Mucosa of rectum (tissue), 2 donors: ENCODE results near the gene PPARG.
"Not testable (repeated sequence)": the region's sequence is repeated elsewhere in the genome, so short reads cannot be mapped to it uniquely, and the experiment has no call there.

Experiments
- H3K27ac ChIP-seq, 2 donors: one replicate each; pipeline ENCODE4 v1.7.0; 2013; ENCODE audit warnings: inconsistent platforms in 2 of 2, low read depth in 2 of 2, low read length in 2 of 2
- H3K27me3 ChIP-seq, 2 donors: one replicate each; pipeline ENCODE4 v1.7.0; 2013; ENCODE audit warnings: low read length in 2 of 2; ENCODE audit not compliant: control insufficient read depth in 2 of 2, insufficient read depth in 2 of 2
- H3K36me3 ChIP-seq, 2 donors: one replicate each; pipeline ENCODE4 v1.7.0; 2013; ENCODE audit warnings: low read length in 2 of 2; ENCODE audit not compliant: control insufficient read depth in 2 of 2, insufficient read depth in 2 of 2
- H3K4me1 ChIP-seq, 2 donors: one replicate each; pipeline ENCODE4 v1.7.0; 2013; ENCODE audit warnings: low read length in 2 of 2, mild to moderate bottlenecking in 1 of 2; ENCODE audit not compliant: control insufficient read depth in 2 of 2, insufficient read depth in 2 of 2
- H3K4me3 ChIP-seq, 2 donors: one replicate each; pipeline ENCODE4 v1.7.0; 2013; ENCODE audit warnings: low read length in 2 of 2
- H3K9ac ChIP-seq, 2 donors: one replicate each; pipeline ENCODE4 v1.7.0; 2013; ENCODE audit warnings: low read length in 2 of 2, low read depth in 1 of 2, mild to moderate bottlenecking in 1 of 2
- H3K9me3 ChIP-seq, 2 donors: one replicate each; pipeline ENCODE4 v1.7.0; 2013; ENCODE audit warnings: low read length in 2 of 2; ENCODE audit not compliant: control insufficient read depth in 2 of 2
- donor health status: healthy.
- donor health status: Normal muscosa, but diverticular disease.

The PPARG gene

DNA sequence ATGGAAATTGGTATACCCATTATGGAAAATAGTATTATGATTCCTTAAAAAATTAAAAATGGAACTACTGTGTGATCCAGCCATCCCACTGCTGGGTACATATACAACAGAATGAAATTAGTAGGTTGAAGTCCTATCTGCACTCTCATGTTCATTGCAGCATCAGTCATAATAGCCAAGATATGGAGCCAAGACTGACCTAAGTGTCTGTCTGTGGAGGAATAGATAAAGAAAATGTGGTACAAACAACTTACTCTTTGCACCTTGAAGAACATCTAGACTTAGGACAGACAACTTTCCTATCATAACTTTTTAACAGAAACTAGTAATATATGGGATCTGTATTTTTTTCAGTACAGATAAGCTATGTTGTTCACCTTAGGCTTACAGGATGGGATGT lies 30.0 kb upstream of the PPARG start:
- no peak overlapping the region for H3K27ac ChIP-seq
- no peaks in the 10 kb centered on the region for H3K9me3 ChIP-seq
- H3K36me3 ChIP-seq = no peaks in the 10 kb centered on the region
- no peaks in the 10 kb centered on the region for H3K27me3 ChIP-seq
- H3K4me1 ChIP-seq = peaks cover 0 to 8% of the 10 kb centered on the region in 2 donors
- H3K4me3 ChIP-seq = no peak overlapping the region
- no peak overlapping the region for H3K9ac ChIP-seq

DNA sequence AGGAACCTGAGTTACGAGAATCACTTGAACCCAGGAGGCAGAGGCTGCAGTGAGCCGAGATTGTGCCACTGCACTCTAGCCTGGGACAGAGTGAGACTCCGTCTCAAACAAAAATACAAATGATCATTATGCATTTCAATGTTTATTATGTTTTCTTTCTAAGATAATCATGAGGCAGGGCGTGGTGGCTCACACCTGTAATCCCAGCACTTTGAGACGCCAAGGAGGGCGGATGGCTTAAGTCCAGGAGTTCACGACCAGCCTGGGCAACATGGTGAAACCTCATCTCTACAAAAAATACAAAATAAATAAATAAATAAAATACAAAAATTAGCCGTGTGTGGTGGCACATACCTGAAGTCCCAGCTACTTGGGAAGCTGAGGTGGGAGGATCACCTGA lies 26.7 kb upstream of the PPARG start:
- not testable (repeated sequence) for H3K4me3 ChIP-seq, H3K27me3 ChIP-seq, H3K27ac ChIP-seq, H3K9me3 ChIP-seq, H3K36me3 ChIP-seq, H3K9ac ChIP-seq, H3K4me1 ChIP-seq

DNA sequence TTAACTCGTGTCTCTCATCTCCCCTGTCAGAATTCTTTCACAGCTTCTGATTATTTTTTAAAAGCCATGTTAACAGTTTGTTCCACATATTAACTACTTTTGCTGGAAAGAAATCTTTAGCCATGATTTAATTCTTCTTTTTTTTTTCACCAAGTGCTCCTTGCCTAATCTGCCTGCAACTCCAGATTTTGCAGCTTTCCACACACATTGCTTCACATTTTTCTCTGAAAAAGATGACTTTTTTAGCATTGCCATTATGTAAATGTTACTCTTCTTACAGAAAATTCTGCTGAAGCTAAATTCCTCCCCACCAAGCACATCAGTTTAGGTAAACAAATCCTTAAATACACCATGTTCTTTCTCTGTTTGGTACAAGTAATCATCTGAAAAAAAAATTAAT lies 23.4 kb upstream of the PPARG start:
- Histone ChIP-seq H3K9me3 (no peaks in the 10 kb centered on the region), H3K27ac (no peak overlapping the region), H3K4me3 (no peak overlapping the region), H3K9ac (no peak overlapping the region), H3K4me1 (peaks cover 0 to 4% of the 10 kb centered on the region in 2 donors), H3K27me3 (no peaks in the 10 kb centered on the region), H3K36me3 (no peaks in the 10 kb centered on the region)

DNA sequence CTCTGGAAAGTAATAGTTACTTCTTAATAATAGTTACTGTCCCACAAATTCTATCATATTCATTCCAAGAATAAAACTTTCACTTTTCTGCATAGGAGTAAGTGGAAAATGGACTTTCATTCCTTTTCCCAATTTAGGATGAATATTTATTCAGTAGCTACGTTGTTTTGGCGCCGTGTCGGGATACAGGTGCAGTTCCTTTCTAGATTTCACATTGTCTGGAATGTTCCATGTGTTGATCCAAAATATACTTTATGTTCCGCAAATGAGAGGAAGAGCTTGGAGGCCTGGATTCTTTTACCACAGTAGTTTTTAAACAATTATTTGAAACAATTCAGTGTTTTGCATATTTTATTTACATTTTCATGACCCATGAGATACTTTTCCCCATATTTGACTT lies 22.8 kb upstream of the PPARG start:
- no peak overlapping the region for H3K9ac ChIP-seq
- H3K4me1 ChIP-seq = peaks cover 0 to 4% of the 10 kb centered on the region in 2 donors
- no peak overlapping the region for H3K4me3 ChIP-seq
- H3K27me3 ChIP-seq = no peaks in the 10 kb centered on the region
- H3K9me3 ChIP-seq = no peaks in the 10 kb centered on the region
- no peaks in the 10 kb centered on the region for H3K36me3 ChIP-seq
- H3K27ac ChIP-seq = no peak overlapping the region

DNA sequence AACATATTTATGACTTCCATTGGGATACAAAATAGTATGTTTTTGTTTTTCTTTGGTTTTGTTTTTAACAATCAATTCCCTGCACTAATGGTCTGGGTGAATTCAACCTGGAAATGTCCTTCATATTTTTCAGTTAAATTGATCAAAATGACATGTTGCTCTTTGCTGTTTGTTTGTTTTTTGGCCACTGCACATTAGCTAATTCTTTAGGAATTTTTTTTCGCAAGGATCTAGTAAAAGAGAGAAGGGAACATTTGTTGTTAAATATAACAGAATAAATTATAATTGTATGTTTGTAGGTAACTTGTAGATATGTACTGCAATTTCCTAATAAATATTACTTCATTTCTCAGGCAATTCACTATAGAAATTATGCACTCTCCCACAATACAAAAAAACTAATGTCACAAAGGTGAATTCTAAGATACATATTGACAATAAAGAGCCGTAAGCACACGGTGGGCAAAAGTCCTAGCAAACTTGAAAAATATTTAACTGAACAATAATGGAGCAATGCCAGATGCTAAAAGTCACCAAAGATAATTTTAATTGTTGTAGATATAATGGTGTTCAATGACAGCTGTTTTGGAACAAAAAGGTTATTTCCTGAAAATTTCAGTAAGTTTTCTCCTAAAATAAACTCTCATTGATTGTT lies 21.4 kb upstream of the PPARG start:
- Histone ChIP-seq H3K4me3 (no peak overlapping the region), H3K9me3 (no peaks in the 10 kb centered on the region), H3K4me1 (peaks cover 0 to 4% of the 10 kb centered on the region in 2 donors), H3K27ac (no peak overlapping the region), H3K27me3 (no peaks in the 10 kb centered on the region), H3K36me3 (no peaks in the 10 kb centered on the region), H3K9ac (no peak overlapping the region)

DNA sequence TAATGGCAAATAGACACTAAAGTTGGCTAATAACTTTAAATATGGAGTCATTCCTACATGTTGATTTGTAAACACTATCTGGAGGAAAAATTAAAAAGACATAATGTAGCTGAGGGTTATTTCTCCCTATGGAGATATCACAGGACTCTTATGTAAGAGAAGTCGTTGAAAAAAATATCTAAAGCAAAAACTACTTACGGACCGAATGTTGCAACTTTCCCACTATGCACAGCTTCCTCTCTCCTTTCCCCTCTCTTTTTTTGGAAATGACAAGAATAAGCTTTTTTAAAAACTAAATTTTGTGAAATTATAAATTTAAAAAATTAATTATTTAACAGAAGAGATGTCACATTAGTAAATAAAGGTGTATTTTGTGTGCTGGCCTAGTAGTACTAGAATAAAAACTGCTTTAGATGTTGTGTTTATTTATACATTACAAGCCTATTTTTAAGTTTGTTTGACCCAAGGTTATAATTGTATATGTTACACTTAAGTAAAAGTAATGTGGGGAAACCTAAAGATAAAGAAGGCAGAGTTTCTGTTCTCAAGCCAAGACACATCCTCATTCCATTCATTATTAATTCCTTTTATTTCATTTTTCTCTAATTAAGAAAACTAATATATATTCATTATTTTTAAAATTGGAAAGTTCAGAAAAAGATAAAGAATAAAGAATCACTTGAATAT lies 20.7 kb upstream of the PPARG start:
- H3K9ac ChIP-seq = no peak overlapping the region
- no peaks in the 10 kb centered on the region for H3K27me3 ChIP-seq
- no peak overlapping the region for H3K4me3 ChIP-seq
- no peaks in the 10 kb centered on the region for H3K36me3 ChIP-seq
- no peaks in the 10 kb centered on the region for H3K4me1 ChIP-seq
- H3K9me3 ChIP-seq = no peaks in the 10 kb centered on the region
- no peak overlapping the region for H3K27ac ChIP-seq

DNA sequence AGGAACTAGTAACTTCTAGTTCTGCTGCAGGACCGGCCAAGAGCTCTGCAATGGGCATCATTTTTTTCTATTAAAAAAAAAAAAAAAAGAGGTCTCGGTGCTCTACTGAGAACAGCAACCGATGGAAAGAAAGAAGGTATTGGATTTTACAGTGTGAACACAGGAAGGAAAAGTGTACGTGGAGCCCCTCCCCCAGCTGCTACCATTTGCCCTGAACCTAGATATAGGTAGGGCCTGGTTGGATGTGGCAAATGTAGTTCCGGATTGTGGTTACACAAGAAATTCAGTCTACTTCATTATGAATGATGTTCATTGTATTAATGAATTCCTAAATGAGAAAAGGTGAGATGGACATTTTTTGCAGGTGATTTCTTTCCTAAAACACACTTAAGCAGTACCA lies 17.9 kb upstream of the PPARG start:
- Histone ChIP-seq H3K36me3 (no peaks in the 10 kb centered on the region), H3K9ac (no peak overlapping the region), H3K27ac (no peak overlapping the region), H3K27me3 (no peaks in the 10 kb centered on the region), H3K4me3 (no peak overlapping the region), H3K9me3 (no peaks in the 10 kb centered on the region), H3K4me1 (no peaks in the 10 kb centered on the region)

DNA sequence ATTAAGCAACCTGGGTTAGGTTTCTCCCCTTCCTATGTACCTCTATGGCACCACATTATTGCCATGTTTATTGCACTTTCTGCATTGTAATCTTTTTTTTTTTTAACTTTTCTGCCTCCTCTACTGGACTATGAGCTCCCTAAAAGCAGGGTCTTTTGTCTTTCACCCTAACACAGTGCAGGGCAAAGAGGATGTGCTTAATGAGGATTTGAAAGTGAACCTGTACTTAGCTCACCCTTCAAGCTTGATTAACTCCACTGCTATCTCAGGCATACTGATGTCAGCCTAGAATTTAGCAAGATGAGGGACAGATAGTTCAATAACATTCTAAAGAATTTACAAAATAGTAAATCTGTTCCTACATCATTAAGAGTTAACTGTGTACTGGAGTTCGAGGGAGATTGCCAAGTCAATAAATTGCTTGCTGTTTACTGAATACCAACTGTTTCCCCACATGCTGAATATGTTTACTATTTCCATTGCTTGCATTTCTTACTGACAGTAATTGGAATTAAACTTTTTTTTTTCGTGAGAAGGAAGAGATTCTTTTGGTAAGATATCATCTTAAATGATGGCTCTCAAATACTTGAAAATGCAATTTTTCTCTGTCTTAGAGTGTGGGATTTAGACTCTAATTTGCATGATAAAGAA lies 15.7 kb upstream of the PPARG start:
- Histone ChIP-seq H3K27ac (no peak overlapping the region), H3K27me3 (no peaks in the 10 kb centered on the region), H3K4me3 (no peak overlapping the region), H3K9me3 (no peaks in the 10 kb centered on the region), H3K4me1 (no peaks in the 10 kb centered on the region), H3K36me3 (no peaks in the 10 kb centered on the region), H3K9ac (no peak overlapping the region)

DNA sequence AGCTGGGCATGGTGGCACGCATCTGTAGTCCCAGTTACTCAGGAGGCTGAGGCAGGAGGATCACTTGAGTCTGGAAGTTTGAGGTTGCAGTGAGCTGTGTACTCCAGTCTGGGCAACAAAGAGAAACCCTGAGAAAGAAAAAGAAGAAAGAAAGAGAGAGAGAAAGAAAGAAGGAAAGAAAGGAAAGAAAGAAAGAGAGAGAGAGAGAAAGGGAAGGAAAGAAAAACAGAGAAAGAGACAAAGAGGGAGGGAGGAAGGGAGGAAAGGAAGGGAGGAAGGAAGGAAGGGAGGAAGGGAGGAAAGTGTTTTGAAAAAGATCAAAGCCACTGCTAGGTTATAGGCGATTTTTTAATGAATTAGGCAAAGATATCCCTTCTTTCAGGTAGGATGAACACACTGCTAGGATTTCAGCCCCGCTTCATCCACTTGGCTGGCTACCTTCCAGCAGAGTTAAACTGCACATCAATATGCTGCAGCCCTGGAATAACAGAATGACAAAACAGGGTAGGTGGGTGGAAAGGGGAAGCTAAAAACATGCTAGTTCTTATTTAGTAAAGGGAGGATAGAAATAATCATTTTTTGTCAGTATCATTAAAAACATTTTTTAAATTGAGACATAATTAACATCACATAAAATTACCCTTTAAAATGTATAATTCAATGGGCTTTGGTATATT lies 12.8 kb upstream of the PPARG start:
- Histone ChIP-seq H3K36me3 (no peaks in the 10 kb centered on the region), H3K4me3 (no peak overlapping the region), H3K9me3 (no peaks in the 10 kb centered on the region), H3K4me1 (no peaks in the 10 kb centered on the region), H3K27me3 (no peaks in the 10 kb centered on the region), H3K9ac (no peak overlapping the region), H3K27ac (no peak overlapping the region)

DNA sequence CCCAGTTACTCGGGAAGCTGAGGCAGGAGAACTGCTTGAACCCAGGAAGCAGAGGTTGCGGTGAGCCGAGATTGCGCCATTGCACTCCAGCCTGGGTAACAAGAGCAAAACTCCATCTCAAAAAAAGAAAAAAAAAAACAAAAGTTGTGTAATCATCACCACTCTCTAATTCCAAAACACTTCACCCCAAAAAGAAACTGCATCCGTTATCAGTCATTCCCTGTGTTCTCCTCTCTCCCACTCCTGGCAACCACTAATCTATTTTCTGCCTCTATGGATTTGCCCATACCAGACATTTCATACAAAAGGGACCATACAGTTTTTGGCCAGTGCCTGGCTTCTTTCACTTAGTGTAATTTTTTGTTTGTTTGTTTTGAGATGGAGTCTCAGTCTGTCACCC lies 12.0 kb upstream of the PPARG start:
- not testable (repeated sequence) for H3K36me3 ChIP-seq, H3K4me3 ChIP-seq, H3K9me3 ChIP-seq, H3K4me1 ChIP-seq, H3K9ac ChIP-seq, H3K27ac ChIP-seq, H3K27me3 ChIP-seq
